HepG2 (cell line): ENCODE data around the gene MACROD2. TPM values are rescaled to one million over a fixed set of nuclear protein-coding genes. Genes with fewer than 3 reads are reported as not detected.

ENCODE experiments used
- ATAC-seq: fragments of 200-7000 bp; cut with Tn5 transposase; 3 replicates; pipeline ENCODE4 v1.9.1; 2020; ENCODE audit warnings: mild to moderate bottlenecking, moderate library complexity
- BruUV-seq: library from RNA; stranded (reverse); fragments of 400-500 nt; replicated peaks from 2 replicates; lab custom pipeline; 2021; lab: Mats Ljungman, UMichigan
- CTCF ChIA-PET: fragments of 300-600 bp; formaldehyde crosslinking; extraction: SDS; loops from one replicate; lab custom pipeline; 2021; ENCODE audit warnings: low total read pairs, inconsistent platforms, low intra/inter-chr PET ratio; lab: Yijun Ruan, JAX
- POLR2A ChIA-PET: fragments of 350-600 bp; sonication (Branson Sonifier 250); formaldehyde crosslinking; loops from one replicate; lab custom pipeline; 2020; ENCODE audit warnings: antibody characterized with exemption, inconsistent platforms; lab: Yijun Ruan, JAX
- DNase-seq: peaks from one replicate; pipeline ENCODE4 v3.0.0-alpha.2; 2015; ENCODE audit warnings: low spot score
- FAIRE-seq: peaks from 3 replicates; lab custom pipeline; 2011; peaks lifted over from hg19 to GRCh38; lab: Jason Lieb, UNC
- H2AFZ ChIP-seq: one replicate; pipeline ENCODE4 v1.6.1; 2011; ENCODE audit warnings: low read length, inconsistent platforms
- H3K27ac ChIP-seq: fragments of 300-600 bp; 3 replicates; pipeline ENCODE4 v1.8.0; 2011; ENCODE audit warnings: mixed run types, mild to moderate bottlenecking, mixed read lengths, low read length, inconsistent platforms; ENCODE audit not compliant: insufficient read depth; ENCODE audit errors: extremely low read length
- H3K27me3 ChIP-seq, 2 experiments: fragments of 200-600 bp in 1 of 2; 2 replicates in 1 of 2; 3 replicates in 1 of 2; pipeline versions ENCODE4 v1.6.0 to v1.8.0; 2011; ENCODE audit warnings: low read length in 2 of 2, mild to moderate bottlenecking in 2 of 2, moderate library complexity in 2 of 2, inconsistent platforms in 1 of 2; ENCODE audit not compliant: insufficient read depth in 2 of 2, control insufficient read depth in 1 of 2
- H3K36me3 ChIP-seq, 2 experiments: fragments of 200-600 bp in 1 of 2; replicated peaks in 1 of 2; 2 replicates in 1 of 2; 3 replicates in 1 of 2; pipeline versions ENCODE4 v1.5.1 to v1.8.0; 2011; ENCODE audit warnings: low read length in 2 of 2, inconsistent platforms in 1 of 2; ENCODE audit not compliant: insufficient read depth in 2 of 2, control insufficient read depth in 1 of 2
- H3K4me1 ChIP-seq: 2 replicates; pipeline ENCODE4 v1.5.1; 2012; ENCODE audit warnings: low read length, inconsistent platforms; ENCODE audit not compliant: insufficient read depth
- H3K4me2 ChIP-seq: 2 replicates; pipeline ENCODE4 v1.6.0; 2011; ENCODE audit warnings: low read depth, low read length, inconsistent platforms
- H3K4me3 ChIP-seq, 3 experiments: fragments of 200-600 bp in 1 of 3; sonication (generic), shearing (Covaris generic) in 1 of 3; replicated peaks in 1 of 3; 2 replicates each; pipeline ENCODE4 v1.5.1; 2011 to 2016; ENCODE audit warnings: low read length in 3 of 3, inconsistent platforms in 2 of 3, low read depth in 2 of 3, mild to moderate bottlenecking in 2 of 3, control low read depth in 1 of 3, mixed read lengths in 1 of 3; ENCODE audit not compliant: insufficient read depth in 1 of 3
- H3K79me2 ChIP-seq: one replicate; pipeline ENCODE4 v1.6.1; 2011; ENCODE audit warnings: low read length, inconsistent platforms; ENCODE audit not compliant: insufficient read depth
- H3K9ac ChIP-seq: 2 replicates; pipeline ENCODE4 v1.6.0; 2011; ENCODE audit warnings: mild to moderate bottlenecking, low read depth, low read length, inconsistent platforms; ENCODE audit not compliant: insufficient read depth
- H3K9me3 ChIP-seq: 2 replicates; pipeline ENCODE4 v1.5.1; 2012; ENCODE audit warnings: mild to moderate bottlenecking, low read length
- H4K20me1 ChIP-seq: 2 replicates; pipeline ENCODE4 v1.6.0; 2011; ENCODE audit warnings: inconsistent platforms, mild to moderate bottlenecking, low read length, moderate library complexity; ENCODE audit not compliant: insufficient read depth
- DNMT1 ChIP-seq: sonication (generic); formaldehyde crosslinking; IDR thresholded peaks from 2 replicates; pipeline ENCODE4 v1.5.1; 2020; ENCODE audit warnings: mild to moderate bottlenecking, missing genetic modification reagents
- HCFC1 ChIP-seq: fragments of 150-350 bp; IDR thresholded peaks from 2 replicates; pipeline ENCODE4 v1.6.1; 2014; ENCODE audit warnings: low read depth, low read length
- SALL2 ChIP-seq: sonication (generic); formaldehyde crosslinking; IDR thresholded peaks from 2 replicates; pipeline ENCODE4 v1.8.1; 2023; ENCODE audit warnings: mild to moderate bottlenecking, missing genetic modification reagents, inconsistent platforms
- ZFP82 ChIP-seq: sonication (generic); formaldehyde crosslinking; IDR thresholded peaks from 2 replicates; pipeline ENCODE4 v1.5.1; 2020; ENCODE audit warnings: mild to moderate bottlenecking, missing genetic modification reagents, borderline replicate concordance
- ZNF407 ChIP-seq: sonication (generic); formaldehyde crosslinking; IDR thresholded peaks from one replicate; pipeline ENCODE4 v1.5.1; 2020; ENCODE audit warnings: mild to moderate bottlenecking, missing genetic modification reagents; ENCODE audit errors: not compliant biosample characterization
- ZNF788 ChIP-seq: sonication (generic); formaldehyde crosslinking; IDR thresholded peaks from 2 replicates; pipeline ENCODE4 v1.5.0; 2020; ENCODE audit warnings: mild to moderate bottlenecking, missing genetic modification reagents, borderline replicate concordance
- WGBS: methylation state at CpG from one replicate; pipeline ENCODE4 v1.1.6; 2017; ENCODE audit warnings: low lambda C conversion rate; 5-methylcytosine and 5-hydroxymethylcytosine counted together
- in situ Hi-C: cut with HindIII; loops from 2 replicates; pipeline ENCODE4 v1.10.0; 2017; ENCODE audit warnings: low pct_unique_long_range_greater_than_20kb; ENCODE audit not compliant: extremely low pct_ligation_motif_present
- intact Hi-C: fragments of 100-400 bp; cut with micrococcal nuclease; formaldehyde crosslinking; loops from one replicate; pipeline ENCODE4 v1.10.0; 2022; ENCODE audit not compliant: unreplicated experiment
- polyA plus RNA-seq, 8 experiments: library from polyadenylated mRNA; depleted of rRNA in 3 of 8; stranded (reverse) in 7 of 8; unstranded in 1 of 8; fragments of >200 nt; fragmentation: Illumina TruSeq in 4 of 8; extraction: Trizol in 4 of 8; gene quantifications; 2 replicates each; pipeline versions ENCODE4 v1.2.1 to v1.2.3, GENCODE V29; 2011 to 2016; ENCODE audit warnings: low read depth in 4 of 8, missing spikeins in 1 of 8, mixed read lengths in 1 of 8; ENCODE audit not compliant: insufficient read depth in 1 of 8
- total RNA-seq, 5 experiments: library from RNA; depleted of rRNA; stranded (reverse); fragments of >200 nt; fragmentation: Illumina TruSeq; extraction: Trizol; gene quantifications; 2 replicates each; pipeline ENCODE4 v1.2.3, GENCODE V29; 2016; ENCODE audit warnings: low read depth in 1 of 5
- TF ChIP-seq, protein P1 (sequence below): sonication (generic); formaldehyde crosslinking; IDR thresholded peaks from 2 replicates; pipeline ENCODE4 v1.4.0; 2020; ENCODE audit warnings: mild to moderate bottlenecking, missing genetic modification reagents

The MACROD2 gene
- total and polyA plus RNA-seq, 2 of the 13 experiments (the other 11 are each of a cell fraction or from before 2014, with no cell fraction given): 0.13 to 0.51 TPM

DNA sequence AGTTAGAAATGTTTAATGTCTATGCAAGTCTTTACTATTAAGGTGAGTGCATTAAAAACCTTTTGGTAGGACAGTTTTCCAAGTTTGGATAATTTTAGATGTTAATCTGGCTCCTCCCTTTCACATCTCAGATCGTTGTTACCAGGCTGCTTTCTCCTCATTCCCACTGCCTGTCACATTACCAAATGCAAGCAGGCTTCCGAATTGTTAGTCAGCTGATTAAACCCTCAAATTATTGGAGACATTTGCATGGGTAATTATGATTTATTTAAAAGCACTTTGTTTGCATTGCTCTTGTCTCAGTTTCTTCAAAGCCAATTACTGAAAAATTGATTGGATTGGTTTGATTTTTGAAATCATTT is 1761.4 kb downstream of the MACROD2 start:
- intact Hi-C loops: no loop called here
- no peaks in the 10 kb centered on the region for H4K20me1 ChIP-seq
- H2AFZ ChIP-seq: no peak overlapping the region
- no peaks in the 10 kb centered on the region for H3K79me2 ChIP-seq
- no peak overlapping the region for H3K27ac ChIP-seq
- FAIRE-seq (no peak), ATAC-seq (no peak), DNase-seq (no peak)
- no peak overlapping the region for H3K4me2 ChIP-seq
- POLR2A ChIA-PET: no interaction called here
- WGBS: 11% methylated on average over 2 of the region's 2 CpGs
- no peak overlapping the region for H3K9ac ChIP-seq
- no TSS peak for BruUV-seq
- no peak for TF ChIP-seq ZNF407 (CRISPR knock-in tag)
- no peak for TF ChIP-seq HCFC1
- TF ChIP-seq ZFP82 (CRISPR knock-in tag): no peak
- no peak for TF ChIP-seq ZNF788 (CRISPR knock-in tag)
- no peak for TF ChIP-seq DNMT1
- TF ChIP-seq, protein P1, sequence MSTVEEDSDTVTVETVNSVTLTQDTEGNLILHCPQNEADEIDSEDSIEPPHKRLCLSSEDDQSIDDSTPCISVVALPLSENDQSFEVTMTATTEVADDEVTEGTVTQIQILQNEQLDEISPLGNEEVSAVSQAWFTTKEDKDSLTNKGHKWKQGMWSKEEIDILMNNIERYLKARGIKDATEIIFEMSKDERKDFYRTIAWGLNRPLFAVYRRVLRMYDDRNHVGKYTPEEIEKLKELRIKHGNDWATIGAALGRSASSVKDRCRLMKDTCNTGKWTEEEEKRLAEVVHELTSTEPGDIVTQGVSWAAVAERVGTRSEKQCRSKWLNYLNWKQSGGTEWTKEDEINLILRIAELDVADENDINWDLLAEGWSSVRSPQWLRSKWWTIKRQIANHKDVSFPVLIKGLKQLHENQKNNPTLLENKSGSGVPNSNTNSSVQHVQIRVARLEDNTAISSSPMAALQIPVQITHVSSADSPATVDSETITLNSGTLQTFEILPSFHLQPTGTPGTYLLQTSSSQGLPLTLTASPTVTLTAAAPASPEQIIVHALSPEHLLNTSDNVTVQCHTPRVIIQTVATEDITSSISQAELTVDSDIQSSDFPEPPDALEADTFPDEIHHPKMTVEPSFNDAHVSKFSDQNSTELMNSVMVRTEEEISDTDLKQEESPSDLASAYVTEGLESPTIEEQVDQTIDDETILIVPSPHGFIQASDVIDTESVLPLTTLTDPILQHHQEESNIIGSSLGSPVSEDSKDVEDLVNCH (CRISPR knock-in tag): no peak
- TF ChIP-seq SALL2 (CRISPR knock-in tag): no peak
- CTCF ChIA-PET: no interaction called here
- H3K36me3 ChIP-seq: no peaks in the 10 kb centered on the region
- no peaks in the 10 kb centered on the region for H3K4me1 ChIP-seq
- no peak overlapping the region for H3K4me3 ChIP-seq
- in situ Hi-C loops: no loop called here
- H3K27me3 ChIP-seq: no peaks in the 10 kb centered on the region
- peaks cover 81% of the 10 kb centered on the region for H3K9me3 ChIP-seq
